H9 (cell line): Measurements from ENCODE around the gene MCF2L. TPM values are rescaled to one million over a fixed set of nuclear protein-coding genes. Genes with fewer than 3 reads are reported as not detected.

Experiments
- DNase-seq: peaks from one replicate; pipeline ENCODE4 v3.0.0-alpha.2; 2017
- H2AFZ ChIP-seq: one replicate; pipeline ENCODE4 v1.6.1; 2013; ENCODE audit warnings: mild to moderate bottlenecking, low read length, control low read depth, moderate library complexity
- H2AK5ac ChIP-seq: 2 replicates; pipeline ENCODE4 v1.6.1; 2013; ENCODE audit warnings: low read length, control low read depth, mixed read lengths; ENCODE audit not compliant: insufficient read length
- H2BK120ac ChIP-seq: one replicate; pipeline ENCODE4 v1.6.1; 2013; ENCODE audit warnings: low read depth, mild to moderate bottlenecking, low read length, control low read depth, inconsistent platforms; ENCODE audit not compliant: poor library complexity, severe bottlenecking
- H2BK12ac ChIP-seq: 2 replicates; pipeline ENCODE4 v1.6.1; 2013; ENCODE audit warnings: low read length, control low read depth, mixed read lengths, low read depth; ENCODE audit not compliant: insufficient read length
- H2BK15ac ChIP-seq: 2 replicates; pipeline ENCODE4 v1.6.1; 2013; ENCODE audit warnings: low read depth, low read length, control low read depth
- H2BK20ac ChIP-seq: one replicate; pipeline ENCODE4 v1.6.1; 2013; ENCODE audit warnings: low read depth, mild to moderate bottlenecking, low read length, control low read depth, inconsistent platforms; ENCODE audit not compliant: poor library complexity, severe bottlenecking
- H2BK5ac ChIP-seq: 2 replicates; pipeline ENCODE4 v1.6.1; 2013; ENCODE audit warnings: low read length, control low read depth, mixed read lengths; ENCODE audit not compliant: insufficient read length
- H3K14ac ChIP-seq: 2 replicates; pipeline ENCODE4 v1.6.1; 2013; ENCODE audit warnings: low read length, control low read depth; ENCODE audit not compliant: insufficient read depth
- H3K18ac ChIP-seq: 2 replicates; pipeline ENCODE4 v1.6.1; 2013; ENCODE audit warnings: low read depth, mild to moderate bottlenecking, mixed read lengths, low read length, control low read depth; ENCODE audit not compliant: insufficient read length
- H3K23ac ChIP-seq: 2 replicates; pipeline ENCODE4 v1.6.1; 2013; ENCODE audit warnings: low read length, control low read depth, mixed read lengths, low read depth; ENCODE audit not compliant: insufficient read length
- H3K23me2 ChIP-seq: 2 replicates; pipeline ENCODE4 v1.6.1; 2013; ENCODE audit warnings: low read depth, mild to moderate bottlenecking, mixed read lengths, low read length, control low read depth; ENCODE audit not compliant: insufficient read length, poor library complexity, severe bottlenecking
- H3K27ac ChIP-seq: 2 replicates; pipeline ENCODE4 v1.5.1; 2013; ENCODE audit warnings: low read length, control low read depth, mixed read lengths, low read depth; ENCODE audit not compliant: insufficient read length
- H3K27me3 ChIP-seq: 2 replicates; pipeline ENCODE4 v1.6.1; 2013; ENCODE audit warnings: low read length, control low read depth, inconsistent platforms; ENCODE audit not compliant: insufficient read depth
- H3K4ac ChIP-seq: 2 replicates; pipeline ENCODE4 v1.6.1; 2013; ENCODE audit warnings: low read depth, mild to moderate bottlenecking, control low read depth, inconsistent platforms, low read length, moderate library complexity
- H3K4me1 ChIP-seq: 2 replicates; pipeline ENCODE4 v1.6.1; 2013; ENCODE audit warnings: low read length, control low read depth, inconsistent platforms; ENCODE audit not compliant: insufficient read depth
- H3K4me2 ChIP-seq: 2 replicates; pipeline ENCODE4 v1.6.1; 2013; ENCODE audit warnings: low read length, control low read depth, mixed read lengths; ENCODE audit not compliant: insufficient read length, insufficient read depth
- H3K56ac ChIP-seq: 2 replicates; pipeline ENCODE4 v1.6.1; 2013; ENCODE audit warnings: low read depth, mild to moderate bottlenecking, mixed read lengths, low read length, control low read depth; ENCODE audit not compliant: insufficient read length
- H3K79me1 ChIP-seq: 2 replicates; pipeline ENCODE4 v1.6.1; 2013; ENCODE audit warnings: low read depth, mild to moderate bottlenecking, moderate library complexity, low read length, control low read depth, inconsistent platforms; ENCODE audit not compliant: insufficient read depth, poor library complexity, severe bottlenecking
- H3K79me2 ChIP-seq: 2 replicates; pipeline ENCODE4 v1.6.1; 2013; ENCODE audit warnings: low read length, control low read depth, inconsistent platforms; ENCODE audit not compliant: insufficient read depth
- H3K9ac ChIP-seq: 2 replicates; pipeline ENCODE4 v1.6.1; 2013; ENCODE audit warnings: low read length, control low read depth, mixed read lengths; ENCODE audit not compliant: insufficient read length; ENCODE audit errors: extremely low read depth
- H3K9me3 ChIP-seq: one replicate; pipeline ENCODE4 v1.6.1; 2013; ENCODE audit warnings: low read depth, low read length, inconsistent platforms; ENCODE audit not compliant: control insufficient read depth
- H3T11ph ChIP-seq: one replicate; pipeline ENCODE4 v1.6.1; 2013; ENCODE audit warnings: mild to moderate bottlenecking, low read length, control low read depth, inconsistent platforms
- H4K20me1 ChIP-seq: one replicate; pipeline ENCODE4 v1.6.1; 2013; ENCODE audit not compliant: control insufficient read depth, insufficient read length, insufficient read depth
- H4K5ac ChIP-seq: 2 replicates; pipeline ENCODE4 v1.6.1; 2013; ENCODE audit warnings: low read depth, mild to moderate bottlenecking, mixed read lengths, low read length, control low read depth; ENCODE audit not compliant: insufficient read length
- H4K8ac ChIP-seq: replicated peaks from 2 replicates; pipeline ENCODE4 v1.6.1; 2013; ENCODE audit warnings: low read length, control low read depth, mixed read lengths, low read depth; ENCODE audit not compliant: insufficient read length
- H4K91ac ChIP-seq: 2 replicates; pipeline ENCODE4 v1.6.1; 2013; ENCODE audit warnings: low read depth, mild to moderate bottlenecking, moderate library complexity, mixed read lengths, low read length, control low read depth; ENCODE audit not compliant: insufficient read length
- H3K27ac Mint-ChIP-seq, 3 experiments: 2 replicates in 2 of 3; 3 replicates in 1 of 3; pipeline ENCODE4 v1.8.0; 2020 to 2021; ENCODE audit warnings: mixed read lengths in 3 of 3, mild to moderate bottlenecking in 1 of 3, moderate library complexity in 1 of 3
- H3K27me3 Mint-ChIP-seq: 2 replicates; pipeline ENCODE4 v1.8.0; 2021; ENCODE audit warnings: low read depth, mild to moderate bottlenecking, moderate library complexity, mixed read lengths
- H3K36me3 Mint-ChIP-seq, 3 experiments: 2 replicates in 2 of 3; 3 replicates in 1 of 3; pipeline ENCODE4 v1.8.0; 2020 to 2021; ENCODE audit warnings: low read depth in 3 of 3, mixed read lengths in 3 of 3; ENCODE audit not compliant: insufficient read depth in 1 of 3
- H3K4me1 Mint-ChIP-seq, 2 experiments: 2 replicates each; pipeline ENCODE4 v1.8.0; 2020; ENCODE audit warnings: mixed read lengths in 2 of 2
- H3K4me3 Mint-ChIP-seq, 2 experiments: 2 replicates in 1 of 2; 3 replicates in 1 of 2; pipeline ENCODE4 v1.8.0; 2020 to 2021; ENCODE audit warnings: mild to moderate bottlenecking in 2 of 2, mixed read lengths in 2 of 2, moderate library complexity in 1 of 2
- H3K9me3 Mint-ChIP-seq, 2 experiments: 2 replicates in 1 of 2; 3 replicates in 1 of 2; pipeline ENCODE4 v1.8.0; 2020; ENCODE audit warnings: mild to moderate bottlenecking in 2 of 2, mixed read lengths in 2 of 2, moderate library complexity in 1 of 2
- WGBS: extraction: QIAGEN DNeasy Blood & Tissue Kit; methylation state at CpG from one replicate; pipeline ENCODE4 v1.1.7; 2013; ENCODE audit warnings: missing lambda C conversion rate, low lambda C conversion rate, mixed read lengths; ENCODE audit not compliant: insufficient read length; ENCODE audit errors: extremely low coverage; 5-methylcytosine and 5-hydroxymethylcytosine counted together
- total RNA-seq: library from RNA; stranded (reverse); gene quantifications from 2 replicates; pipeline ENCODE4 v1.2.1, GENCODE V29; 2021
- TF ChIP-seq, protein P1 (sequence below): fragments of 200-600 bp; sonication (generic); conservative IDR thresholded peaks from 3 replicates; pipeline ENCODE4 v1.8.0; 2021; ENCODE audit warnings: antibody characterized with exemption, mild to moderate bottlenecking

MCF2L gene
- total RNA-seq, 1 experiment from 2014 or later, result 18.5 TPM

DNA sequence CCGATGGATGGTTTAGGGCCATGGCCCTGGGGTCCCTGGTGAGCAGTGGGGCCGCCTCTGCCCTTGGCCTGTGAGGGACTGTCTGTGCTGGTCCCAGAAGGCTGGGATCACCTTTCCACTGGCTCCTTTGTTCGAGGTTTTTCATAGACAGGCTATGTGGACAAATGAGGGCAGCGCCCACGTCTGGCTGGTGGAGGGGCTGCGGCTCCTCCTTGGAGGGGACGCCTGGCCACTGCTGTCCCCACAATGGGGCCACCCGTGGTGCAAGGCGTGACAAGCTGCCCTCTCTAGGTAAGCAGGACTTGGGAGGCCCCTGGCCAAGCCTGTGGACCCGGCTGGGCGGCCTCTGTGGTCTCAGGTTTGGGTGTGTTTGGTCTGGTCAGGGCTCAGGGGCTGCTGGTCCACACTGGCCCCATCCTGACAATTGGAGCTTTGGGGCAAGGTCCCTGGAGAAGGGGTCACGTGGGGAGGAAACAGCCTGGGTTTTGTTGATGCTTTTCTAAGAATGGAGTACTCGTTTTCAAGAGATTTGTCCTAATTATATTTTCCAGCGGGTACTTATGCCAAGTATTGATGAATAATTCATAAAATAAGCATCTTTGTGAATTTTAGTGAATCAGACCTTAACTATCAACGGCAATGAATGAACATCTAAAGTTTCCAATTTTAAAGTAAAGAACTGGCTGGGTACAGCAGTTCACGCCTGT is 33.3 kb downstream of the MCF2L start:
- DNase-seq, result peak; percentile 81
- Histone ChIP-seq H3K4me1 (no peaks in the 10 kb centered on the region), H2BK5ac (no peak overlapping the region), H3K9ac (no peak overlapping the region), H4K5ac (no peak overlapping the region), H4K8ac (no peak overlapping the region), H3K56ac (no peak overlapping the region), H3K14ac (no peak overlapping the region; the same call in 1 of the 2 replicates), H3K79me1 (no peaks in the 10 kb centered on the region), H2BK20ac (no peak overlapping the region), H4K91ac (no peak overlapping the region), H3K23ac (no peak overlapping the region), H2BK120ac (no peak overlapping the region), H2AFZ (no peak overlapping the region), H3K9me3 (no peaks in the 10 kb centered on the region), H3K79me2 (no peaks in the 10 kb centered on the region; the same call in 1 of the 2 replicates), H2BK15ac (no peak overlapping the region), H3K23me2 (no peaks in the 10 kb centered on the region), H3K4ac (no peak overlapping the region), H3K27me3 (no peaks in the 10 kb centered on the region), H2BK12ac (no peak overlapping the region), H3K18ac (no peak overlapping the region), H3K27ac (no peak overlapping the region), H3T11ph (no peak overlapping the region), H4K20me1 (no peaks in the 10 kb centered on the region), H2AK5ac (no peak overlapping the region), H3K4me2 (no peak overlapping the region)
- TF ChIP-seq, protein P1, sequence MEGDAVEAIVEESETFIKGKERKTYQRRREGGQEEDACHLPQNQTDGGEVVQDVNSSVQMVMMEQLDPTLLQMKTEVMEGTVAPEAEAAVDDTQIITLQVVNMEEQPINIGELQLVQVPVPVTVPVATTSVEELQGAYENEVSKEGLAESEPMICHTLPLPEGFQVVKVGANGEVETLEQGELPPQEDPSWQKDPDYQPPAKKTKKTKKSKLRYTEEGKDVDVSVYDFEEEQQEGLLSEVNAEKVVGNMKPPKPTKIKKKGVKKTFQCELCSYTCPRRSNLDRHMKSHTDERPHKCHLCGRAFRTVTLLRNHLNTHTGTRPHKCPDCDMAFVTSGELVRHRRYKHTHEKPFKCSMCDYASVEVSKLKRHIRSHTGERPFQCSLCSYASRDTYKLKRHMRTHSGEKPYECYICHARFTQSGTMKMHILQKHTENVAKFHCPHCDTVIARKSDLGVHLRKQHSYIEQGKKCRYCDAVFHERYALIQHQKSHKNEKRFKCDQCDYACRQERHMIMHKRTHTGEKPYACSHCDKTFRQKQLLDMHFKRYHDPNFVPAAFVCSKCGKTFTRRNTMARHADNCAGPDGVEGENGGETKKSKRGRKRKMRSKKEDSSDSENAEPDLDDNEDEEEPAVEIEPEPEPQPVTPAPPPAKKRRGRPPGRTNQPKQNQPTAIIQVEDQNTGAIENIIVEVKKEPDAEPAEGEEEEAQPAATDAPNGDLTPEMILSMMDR, result peak; percentile 76
- no CpG with 5 or more reads among the region's 16 CpGs for WGBS
- Mint-ChIP-seq H3K27ac (peak overlapping the region in 1 of 3 experiments; percentile 57; a peak in 1 of 7 replicates), H3K36me3 (peaks cover 0 to 10% (median 6%) of the 10 kb centered on the region in 3 experiments), H3K27me3 (no peaks in the 10 kb centered on the region; the same call in none of the 2 replicates), H3K9me3 (peaks cover 3 to 4% of the 10 kb centered on the region in 2 experiments; a peak in 3 of 5 replicates), H3K4me1 (peaks cover 0 to 14% of the 10 kb centered on the region in 2 experiments; a peak in 1 of 4 replicates), H3K4me3 (peak overlapping the region in 1 of 2 experiments; percentile 11; a peak in 1 of 5 replicates)
